ENCODE measurements around the gene TRPM1. TPM values are rescaled to one million over a fixed set of nuclear protein-coding genes. Genes with fewer than 3 reads are reported as not detected.

TRPM1 gene
- total and polyA plus RNA-seq, 9 of the 15 experiments (the other 6 are each of a cell fraction or from before 2014, with no cell fraction given) = 0.01 to 0.06 (median 0.03) TPM; not detected in 5

- H3K9me3 ChIP-seq (replicated peaks; ENCODE audit: control insufficient read depth, insufficient read depth, low read depth, low read length) = 0 out of 2 replicates have a peak, but pooled peaks cover 2% of the 10 kb centered on the region
- intact Hi-C loops (cut with micrococcal nuclease) = no loop called here
- no peak overlapping the region for H2AFZ ChIP-seq (ENCODE audit: low read depth, low read length)
- DNase-seq (ENCODE audit: extremely low read depth in 1 of 4, low spot score in 3 of 4) = no peak
- H3K79me2 ChIP-seq (ENCODE audit: control insufficient read depth, insufficient read depth, low read length) = no peaks in the 10 kb centered on the region
- H3K4me2 ChIP-seq (ENCODE audit: insufficient read depth, low read length) = no peak overlapping the region
- ChIA-PET CTCF (ENCODE audit: low intra/inter-chr PET ratio) (no interaction called here), POLR2A (interaction anchor here (0.8 kb wide), 1 partner anchor 23 kb away, joined by 5 read pairs; the partner anchor contains the start of gene MTMR10)
- H3K4me3 ChIP-seq = no peak overlapping the region
- H4K20me1 ChIP-seq (replicated peaks; ENCODE audit: control insufficient read depth, insufficient read depth, low read length) = no peaks in the 10 kb centered on the region
- no peaks in the 10 kb centered on the region; a peak in 1 of 5 replicates for H3K27me3 ChIP-seq (ENCODE audit: control insufficient read depth in 2 of 2, insufficient read depth in 2 of 2, low read length in 2 of 2)
- no TSS peak for BruUV-seq (replicated peaks)
- H3K9ac ChIP-seq (ENCODE audit: insufficient read depth in 1 of 2, low read depth in 2 of 2, low read length in 2 of 2) = no peak overlapping the region
- no peak for TF ChIP-seq ZNF551 (CRISPR knock-in tag; IDR thresholded peaks at IDR 0.05)
- no peak for TF ChIP-seq FOXO4 (CRISPR knock-in tag; IDR thresholded peaks at IDR 0.05)
- no peak for TF ChIP-seq RBM34 (IDR thresholded peaks at IDR 0.05; ENCODE audit: borderline replicate concordance, insufficient read depth, low read length)
- TF ChIP-seq ZNF589 (CRISPR knock-in tag; IDR thresholded peaks at IDR 0.05; ENCODE audit: low read depth) = no peak
- no peak for TF ChIP-seq FOXP1 (CRISPR knock-in tag; IDR thresholded peaks at IDR 0.05)
- no peak for TF ChIP-seq LCOR (CRISPR knock-in tag; IDR thresholded peaks at IDR 0.05)
- no peak for TF ChIP-seq SAP30 (IDR thresholded peaks at IDR 0.05; ENCODE audit: borderline replicate concordance, insufficient read depth, low read depth, low read length, poor library complexity, severe bottlenecking)
- TF ChIP-seq MAFK (IDR thresholded peaks at IDR 0.05; ENCODE audit: low read length) = no peak
- TF ChIP-seq HDGF (IDR thresholded peaks at IDR 0.05) = no peak
- no peak for TF ChIP-seq ETS2 (tag; IDR thresholded peaks at IDR 0.05; ENCODE audit: borderline replicate concordance, poor library complexity, severe bottlenecking)
- TF ChIP-seq CREB5 (CRISPR knock-in tag; IDR thresholded peaks at IDR 0.05) = no peak
- no peak for TF ChIP-seq ARID2 (IDR thresholded peaks at IDR 0.05)
- TF ChIP-seq E2F5 (CRISPR knock-in tag; IDR thresholded peaks at IDR 0.05) = no peak
- no peak for TF ChIP-seq RNF219 (CRISPR knock-in tag; IDR thresholded peaks at IDR 0.05)
- H3K9me1 ChIP-seq (ENCODE audit: control insufficient read depth, insufficient read depth, low read length) = no peaks in the 10 kb centered on the region
- in situ Hi-C loops (cut with MboI) = no loop called here
- H3K36me3 ChIP-seq (ENCODE audit: control insufficient read depth, insufficient read depth, low read length) = no peaks in the 10 kb centered on the region
- H3K27ac ChIP-seq (ENCODE audit: extremely low read depth, low read depth, low read length) = no peak overlapping the region
- no peak for ATAC-seq
- WGBS (ENCODE audit: insufficient coverage, low coverage, missing lambda C conversion rate) = 0% methylated on average over 2 of the region's 2 CpGs
- FAIRE-seq = no peak
- H3K4me1 ChIP-seq (replicated peaks in 1 of 2; ENCODE audit: control insufficient read depth in 2 of 2, insufficient read depth in 2 of 2, low read length in 2 of 2) = no peaks in the 10 kb centered on the region
Measured at GRCh38 chr15:31014608-31014925, 87.0 kb downstream of the TRPM1 start.
